Urothelium cell line (cell line): ENCODE data around the gene AMBRA1.
A peak's percentile ranks its signal among the peaks of the same experiment; 100 is the strongest.
"Not testable (repeated sequence)": the region's sequence is repeated elsewhere in the genome, so short reads cannot be mapped to it uniquely, and the experiment has no call there.

Source experiments
- DNase-seq: peaks from one replicate; pipeline ENCODE4 v3.0.0; 2011; ENCODE audit warnings: low spot score, mixed read lengths
- FAIRE-seq: peaks from 2 replicates; lab custom pipeline; 2011; peaks lifted over from hg19 to GRCh38; lab: Jason Lieb, UNC

AMBRA1 gene

GRCh38 chr11:46387456-46387855, 206.4 kb downstream of the AMBRA1 start:
- FAIRE-seq (no peak), DNase-seq (no peak)

- no peak for FAIRE-seq
- no peak for DNase-seq
These were observed 207.1 kb downstream of the AMBRA1 start for GRCh38 chr11:46386674-46387073.

GRCh38 chr11:46386005-46386578, 207.7 kb downstream of the AMBRA1 start:
- peak; percentile 66 for FAIRE-seq
- no peak for DNase-seq

- DNase-seq, result no peak
- peak; percentile 53 for FAIRE-seq
These were observed 208.4 kb downstream of the AMBRA1 start for GRCh38 chr11:46385169-46386004.

GRCh38 chr11:46383974-46384701, 209.7 kb downstream of the AMBRA1 start:
- FAIRE-seq, result no peak
- DNase-seq, result no peak

- DNase-seq (no peak), FAIRE-seq (no peak)
These were observed 210.4 kb downstream of the AMBRA1 start for GRCh38 chr11:46383404-46383758.

- FAIRE-seq, result no peak
- peak; percentile 69 for DNase-seq
These were observed 211.0 kb downstream of the AMBRA1 start for GRCh38 chr11:46382646-46383403.

GRCh38 chr11:46381819-46382645, 211.8 kb downstream of the AMBRA1 start:
- peak; percentile 66 for DNase-seq
- FAIRE-seq, result peak; percentile 27

GRCh38 chr11:46381048-46381818, 212.6 kb downstream of the AMBRA1 start, which contains the start of gene MDK:
TSS of gene MDK (plus strand) at chr11:46381669. CDS start at chr11:46382058, 389 bp downstream.
- FAIRE-seq (peak; percentile 23), DNase-seq (peak; percentile 78)

GRCh38 chr11:46380340-46381047, 213.3 kb downstream of the AMBRA1 start:
- DNase-seq (peak; percentile 76), FAIRE-seq (no peak)

- not testable (repeated sequence) for DNase-seq
- peak; percentile 65 for FAIRE-seq
These were observed 214.1 kb downstream of the AMBRA1 start for GRCh38 chr11:46379482-46380293.

- no peak for DNase-seq
- no peak for FAIRE-seq
These were observed 214.9 kb downstream of the AMBRA1 start for GRCh38 chr11:46378811-46379481.

- no peak for DNase-seq
- no peak for FAIRE-seq
These were observed 215.5 kb downstream of the AMBRA1 start for GRCh38 chr11:46378296-46378695.

GRCh38 chr11:46377831-46378230, 216.0 kb downstream of the AMBRA1 start:
- DNase-seq (no peak), FAIRE-seq (no peak)

GRCh38 chr11:46377290-46377689, 216.5 kb downstream of the AMBRA1 start:
- DNase-seq (no peak), FAIRE-seq (no peak)

GRCh38 chr11:46376258-46377050, 217.4 kb downstream of the AMBRA1 start:
- no peak for FAIRE-seq
- no peak for DNase-seq
